Left renal cortex interstitium (tissue), 4 donors: ENCODE results near the gene VPS50. TPM values are rescaled to one million over a fixed set of nuclear protein-coding genes. Genes with fewer than 3 reads are reported as not detected.

Source experiments
- DNase-seq, 4 donors: peaks; one replicate each; pipeline ENCODE4 v3.0.0-alpha.2; 2013; ENCODE audit warnings: low read depth in 4 of 4, low spot score in 2 of 4, missing footprints in 1 of 4
- polyA plus RNA-seq, 4 donors: library from polyadenylated mRNA; unstranded; fragments of 120-200 nt; gene quantifications; one replicate each; pipeline ENCODE4 v1.2.1, GENCODE V29; 2013; ENCODE audit not compliant: insufficient read length in 4 of 4

VPS50 gene
- polyA plus RNA-seq, 4 donors: 30.4 to 34.9 (median 32.5) TPM

DNA sequence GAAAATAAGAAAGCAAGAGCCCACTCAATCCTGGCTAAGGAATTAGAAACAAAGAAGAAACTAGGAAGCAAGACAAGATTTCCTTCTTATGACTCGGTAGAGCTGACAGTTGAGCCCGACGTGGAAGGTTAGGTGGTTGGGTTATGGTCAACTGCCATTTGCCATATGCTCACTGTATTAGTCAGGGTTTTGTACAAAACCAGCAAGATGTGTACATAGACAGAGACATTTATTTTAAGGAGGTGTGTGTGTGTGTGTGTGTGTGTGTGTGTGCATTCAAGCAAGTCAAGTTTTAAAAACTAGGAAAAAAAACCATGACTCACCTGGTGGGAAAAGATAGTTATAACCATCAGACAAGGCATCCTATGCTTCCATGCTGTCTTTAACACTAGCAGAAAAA is 158.5 kb downstream of the VPS50 start:
- no peak for DNase-seq

DNA sequence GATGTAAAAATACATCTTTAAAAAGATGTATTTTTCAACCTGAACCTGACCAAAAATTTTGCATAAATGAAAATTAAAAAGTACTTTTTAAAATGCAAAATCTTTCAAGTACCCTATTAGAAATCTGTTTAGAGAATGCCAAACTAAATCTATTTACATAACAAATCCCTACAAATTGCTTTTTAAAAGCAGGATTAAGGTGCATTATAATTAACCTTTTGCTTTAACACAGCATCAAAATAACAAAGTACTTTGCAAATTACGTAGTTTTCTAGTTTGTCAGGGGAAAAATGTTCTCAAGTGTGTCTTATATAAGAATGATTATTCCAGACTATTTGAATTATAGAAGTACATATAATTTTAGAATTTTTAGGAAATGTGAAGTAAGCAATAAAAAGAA is 160.8 kb downstream of the VPS50 start:
- DNase-seq: no peak

DNA sequence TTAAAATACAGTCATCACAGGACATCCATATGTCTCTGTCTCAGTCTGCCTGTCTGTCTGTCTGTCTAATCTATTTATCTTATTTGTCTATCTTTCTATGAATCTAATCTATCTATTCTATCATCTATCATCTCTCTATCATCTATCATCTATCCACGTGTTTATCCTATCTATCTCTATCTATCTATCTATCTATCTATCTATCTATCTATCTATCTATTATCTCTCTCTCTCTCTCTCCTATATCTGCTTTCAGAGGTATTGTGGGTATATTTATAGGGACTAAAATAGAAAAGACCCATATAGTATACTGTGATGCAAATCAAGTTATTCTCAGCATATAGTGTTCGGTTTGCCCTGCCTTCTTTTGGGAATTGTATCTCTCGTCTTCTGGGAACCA is 167.5 kb downstream of the VPS50 start:
- no peak for DNase-seq

DNA sequence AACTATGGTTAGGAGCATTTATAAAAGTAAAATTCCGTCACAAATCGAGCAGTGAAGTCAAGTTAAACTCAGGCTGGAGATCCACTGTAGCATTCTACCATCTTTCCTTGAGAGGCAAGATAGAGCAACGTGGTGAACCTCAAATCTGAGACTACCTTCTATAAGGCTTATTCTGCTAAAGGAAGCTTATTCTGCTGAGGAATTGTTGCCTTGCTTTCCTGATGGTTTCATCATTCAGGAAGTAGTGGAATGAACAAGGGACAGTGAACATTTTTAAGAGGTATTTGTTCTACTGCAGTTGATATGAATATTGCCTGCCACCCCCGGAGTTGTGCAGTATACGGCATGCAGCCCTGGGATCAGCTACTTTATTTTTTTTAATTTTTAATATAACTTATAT is 170.8 kb downstream of the VPS50 start:
- DNase-seq: no peak

DNA sequence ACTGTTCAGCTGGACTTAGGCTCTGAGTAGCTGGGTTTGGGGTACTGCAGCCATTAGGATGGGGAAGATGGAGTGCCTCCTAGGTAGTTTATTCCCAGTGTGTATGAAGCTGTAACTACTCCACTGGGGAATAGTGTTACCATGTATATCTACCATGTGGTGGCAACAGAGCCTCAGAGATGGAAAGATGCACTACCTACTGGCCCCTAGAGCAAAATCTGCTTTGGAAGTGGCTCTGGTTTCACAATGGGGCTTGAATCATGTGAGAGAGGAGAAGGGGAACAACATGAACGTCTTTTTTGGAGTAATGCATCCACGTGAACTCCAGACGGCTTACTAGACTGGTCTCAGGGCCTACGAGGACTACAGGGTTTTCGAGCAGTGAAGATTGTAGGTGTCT is 175.1 kb downstream of the VPS50 start:
- no peak for DNase-seq

DNA sequence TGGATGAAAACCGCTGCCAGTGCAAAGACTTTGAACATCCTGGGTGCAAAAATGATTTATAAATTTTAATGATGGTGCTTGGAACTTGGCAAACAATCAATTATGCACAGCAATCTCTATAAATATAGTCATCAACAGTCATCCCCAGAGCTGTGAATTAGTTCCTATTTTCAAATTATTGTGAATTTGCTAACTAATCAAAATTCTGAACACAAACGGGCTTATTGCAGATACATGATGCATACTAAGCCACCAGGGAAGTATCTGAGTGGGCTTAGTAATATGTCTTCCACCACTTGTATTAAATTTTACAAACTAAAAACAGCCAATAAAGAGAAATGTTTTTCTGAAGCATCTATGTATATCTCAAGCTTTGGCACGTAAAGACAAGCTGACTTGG is 177.2 kb downstream of the VPS50 start:
- DNase-seq: no peak

Other genes with a start within 250 kb of the VPS50 start
- 1 to 10 TPM; 4.3 to 8.2 (median 5.8) TPM for gene SAMD9, start 114.4 kb upstream of the VPS50 start, polyA plus RNA-seq
- 1 to 10 TPM; 2.3 to 5.1 (median 3.4) TPM for gene SAMD9L, start 84.0 kb upstream of the VPS50 start, polyA plus RNA-seq
- 1 to 10 TPM; 4.9 to 7.2 (median 5.8) TPM for gene HEPACAM2, start 5.9 kb upstream of the VPS50 start, polyA plus RNA-seq